COLO668 (cell line): Measurements from ENCODE around the gene CFAP43.

Experiments
- DNase-seq: peaks from one replicate; lab custom pipeline; 2025; ENCODE audit not compliant: unreplicated experiment; lab: John Stamatoyannopoulos, UW

The CFAP43 gene

GRCh38 chr10:104142081-104142480 is 90.1 kb downstream of the CFAP43 start:
- DNase-seq: no peak

GRCh38 chr10:104139221-104139620 is 92.9 kb downstream of the CFAP43 start:
- DNase-seq: no peak

- DNase-seq: no peak
Observed at GRCh38 chr10:104138131-104138530, 94.0 kb downstream of the CFAP43 start.

GRCh38 chr10:104130041-104130440 is 102.1 kb downstream of the CFAP43 start:
- no peak for DNase-seq

GRCh38 chr10:104128214-104128613 is 104.0 kb downstream of the CFAP43 start:
- DNase-seq: no peak

- DNase-seq: peak; percentile 18
Observed at GRCh38 chr10:104127411-104127810, 104.8 kb downstream of the CFAP43 start.

GRCh38 chr10:104123397-104123796 is 108.8 kb downstream of the CFAP43 start:
- DNase-seq: no peak

GRCh38 chr10:104122225-104123107 is 109.7 kb downstream of the CFAP43 start:
- DNase-seq: peak; percentile 25

- DNase-seq: peak; percentile 97
Observed at GRCh38 chr10:104121485-104122224, 110.5 kb downstream of the CFAP43 start, which contains the start of gene SFR1. Gene SFR1, plus strand, starts transcription at chr10:104122171. Its CDS starts 13 bp downstream, at chr10:104122184.

GRCh38 chr10:104120903-104121484 is 111.2 kb downstream of the CFAP43 start:
- peak; percentile 68 for DNase-seq

- DNase-seq: no peak
Observed at GRCh38 chr10:104120512-104120902, 111.7 kb downstream of the CFAP43 start.

GRCh38 chr10:104119996-104120395 is 112.2 kb downstream of the CFAP43 start:
- no peak for DNase-seq

GRCh38 chr10:104117839-104118323 is 114.3 kb downstream of the CFAP43 start:
- DNase-seq: no peak

- DNase-seq: no peak
Observed at GRCh38 chr10:104113376-104113956, 118.7 kb downstream of the CFAP43 start.

- DNase-seq: no peak
Observed at GRCh38 chr10:104109908-104110662, 122.1 kb downstream of the CFAP43 start.

GRCh38 chr10:104104926-104105325 is 127.2 kb downstream of the CFAP43 start:
- no peak for DNase-seq

- no peak for DNase-seq
Observed at GRCh38 chr10:104104418-104104817, 127.7 kb downstream of the CFAP43 start.

GRCh38 chr10:104103956-104104355 is 128.2 kb downstream of the CFAP43 start:
- no peak for DNase-seq

- DNase-seq: no peak
Observed at GRCh38 chr10:104101902-104102301, 130.3 kb downstream of the CFAP43 start.

- DNase-seq: no peak
Observed at GRCh38 chr10:104100795-104101194, 131.4 kb downstream of the CFAP43 start.
